NCI-H1417 (cell line): ENCODE results near the gene DCAF5.
"Not testable (repeated sequence)": the region's sequence is repeated elsewhere in the genome, so short reads cannot be mapped to it uniquely, and the experiment has no call there.

Experiments used
- DNase-seq, 3 experiments: peaks; one replicate each; lab custom pipeline; 2025; lab: John Stamatoyannopoulos, UW

DCAF5 gene

DNA sequence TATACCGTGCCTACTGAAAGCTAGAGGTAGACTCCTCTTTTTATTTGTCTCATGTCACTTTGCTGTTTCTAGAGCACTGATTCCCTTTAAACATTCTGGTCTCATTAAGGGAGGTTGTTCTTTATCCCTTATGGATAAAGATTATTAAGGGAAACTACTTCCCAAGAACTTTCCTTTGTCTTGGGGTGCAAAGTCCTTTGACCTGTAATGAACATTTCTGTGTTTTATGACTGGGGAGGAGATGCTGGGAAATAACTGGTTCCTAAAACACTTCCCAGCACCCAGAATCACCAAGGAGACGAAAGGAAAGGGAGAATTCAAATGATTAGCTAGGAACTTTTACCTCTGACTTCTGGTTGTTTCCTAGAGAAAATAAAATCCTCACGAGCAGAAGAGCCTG, 110.6 kb downstream of the DCAF5 start:
- no peak for DNase-seq

DNA sequence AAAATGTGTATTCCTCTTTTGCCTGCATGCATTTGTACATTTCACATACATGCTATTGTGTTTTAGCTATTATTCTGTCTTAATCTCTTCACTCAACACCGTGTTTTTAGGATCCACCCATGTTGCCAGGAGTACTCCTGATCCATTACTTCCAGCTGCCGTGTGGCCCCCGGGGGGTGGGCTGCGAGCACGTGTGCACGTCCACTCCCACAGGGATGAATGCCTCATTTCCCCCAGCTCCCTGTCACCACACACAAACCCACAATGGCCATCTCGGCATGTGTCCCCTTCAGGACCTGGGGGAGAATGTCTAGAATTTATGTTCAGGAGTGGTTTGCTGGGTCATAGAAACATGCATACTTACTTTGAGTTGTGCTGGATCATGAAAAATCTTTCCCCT, 111.1 kb downstream of the DCAF5 start:
- DNase-seq = no peak

DNA sequence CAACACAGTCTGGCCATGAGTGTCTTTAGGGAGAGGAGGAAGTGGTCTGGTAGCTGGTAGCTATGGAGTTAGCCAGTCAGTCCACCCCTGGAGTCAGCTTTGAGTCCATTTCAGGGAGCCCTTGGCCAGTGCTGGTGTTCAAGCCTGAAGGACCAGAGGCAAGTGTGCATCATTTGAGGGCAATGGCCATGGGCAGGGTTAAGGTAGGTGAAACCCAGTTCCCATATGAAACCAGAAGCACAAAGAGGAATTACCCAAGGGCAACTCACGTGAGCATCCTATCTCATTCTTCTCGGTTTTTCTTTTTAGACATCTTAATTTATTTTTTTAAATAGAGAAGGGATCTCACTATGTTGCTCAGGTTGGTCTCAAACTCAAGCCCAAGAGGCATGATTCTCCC, 112.6 kb downstream of the DCAF5 start:
- no peak for DNase-seq

DNA sequence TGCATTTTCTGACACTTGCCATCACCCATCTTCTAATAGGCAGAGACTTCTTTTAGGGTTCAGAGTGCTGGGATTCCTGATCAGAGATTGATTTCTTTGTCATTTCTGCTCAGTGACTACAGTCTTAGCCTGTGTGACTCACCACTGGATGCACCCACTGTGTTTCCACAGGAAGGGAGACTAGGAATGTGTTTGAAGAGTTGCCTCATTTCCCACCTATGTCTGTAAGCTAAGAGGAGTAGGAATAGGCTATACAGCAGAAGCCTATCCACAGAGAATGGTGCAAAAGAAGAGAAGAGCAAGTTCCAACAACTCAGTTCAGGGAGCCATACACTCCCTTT, 113.7 kb downstream of the DCAF5 start:
- DNase-seq = no peak

DNA sequence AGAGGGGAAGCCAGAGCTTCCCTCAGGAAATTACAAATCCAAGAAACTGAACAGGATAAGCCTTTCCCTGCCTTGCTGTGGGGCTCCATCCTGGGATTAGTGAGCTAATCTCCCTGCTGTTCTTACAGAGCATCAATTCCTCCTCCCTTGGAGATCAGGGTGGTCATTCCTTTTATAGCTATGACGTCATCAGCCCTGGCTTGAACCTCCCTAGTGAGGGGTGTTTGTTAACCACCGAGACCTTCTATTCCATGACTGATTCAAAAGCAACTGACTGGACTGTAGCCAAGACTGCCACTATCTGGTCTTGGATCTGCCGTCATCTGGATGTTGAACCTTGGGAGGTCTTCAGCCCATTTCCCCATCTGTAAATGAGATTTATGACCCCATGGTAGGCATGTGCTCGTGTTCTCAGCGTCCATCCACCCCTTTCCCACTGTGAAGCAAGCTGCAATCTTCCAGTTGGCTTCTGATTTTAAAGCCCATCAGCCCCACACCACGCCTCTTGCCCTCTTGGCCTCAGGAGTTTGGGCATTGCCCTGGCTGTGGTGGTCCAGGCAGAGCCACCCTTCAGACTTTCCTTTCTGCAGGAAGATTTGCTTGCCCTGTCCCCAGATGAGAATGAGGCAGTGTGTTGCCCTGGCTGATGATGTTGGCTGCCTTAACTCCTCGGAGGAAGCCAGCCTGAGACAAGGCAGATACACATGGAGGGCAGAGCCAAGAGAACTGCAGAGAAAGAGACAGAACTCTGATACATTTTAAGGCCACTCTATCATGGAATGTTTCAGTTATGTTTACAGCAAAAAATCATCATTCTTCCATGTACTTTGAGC, 114.2 kb downstream of the DCAF5 start:
- no peak for DNase-seq

DNA sequence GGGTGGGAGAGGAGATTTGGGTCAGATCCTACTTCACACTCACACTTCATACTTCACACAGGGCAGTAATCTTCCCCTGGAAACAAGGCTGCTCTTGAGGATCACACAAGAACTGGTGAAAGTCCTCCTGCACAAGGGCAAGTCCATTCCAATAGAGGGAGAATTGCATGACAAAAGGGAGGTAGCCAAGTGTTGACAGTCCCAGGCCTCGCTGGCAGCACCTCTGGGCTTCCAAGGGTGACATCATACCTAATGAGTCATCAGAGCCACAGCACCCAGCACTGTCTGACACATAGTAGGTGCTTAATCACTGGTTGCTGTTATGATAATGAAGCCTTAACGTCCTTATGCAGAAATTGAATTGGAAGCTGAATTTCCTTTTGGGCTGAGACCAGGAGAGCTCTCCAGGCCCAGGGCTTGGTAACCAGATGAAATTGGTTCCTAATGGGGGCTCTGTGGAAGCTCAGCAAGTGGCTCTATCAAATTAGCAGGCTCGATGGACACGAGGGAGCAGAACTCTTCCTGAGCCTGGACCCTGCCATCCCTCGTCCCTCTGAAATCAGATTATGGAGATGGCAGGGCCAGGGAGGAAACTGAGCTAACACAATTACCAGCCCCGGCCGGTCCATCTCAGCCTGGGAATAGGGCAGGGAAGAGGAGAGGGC, 115.0 kb downstream of the DCAF5 start:
- no peak for DNase-seq

DNA sequence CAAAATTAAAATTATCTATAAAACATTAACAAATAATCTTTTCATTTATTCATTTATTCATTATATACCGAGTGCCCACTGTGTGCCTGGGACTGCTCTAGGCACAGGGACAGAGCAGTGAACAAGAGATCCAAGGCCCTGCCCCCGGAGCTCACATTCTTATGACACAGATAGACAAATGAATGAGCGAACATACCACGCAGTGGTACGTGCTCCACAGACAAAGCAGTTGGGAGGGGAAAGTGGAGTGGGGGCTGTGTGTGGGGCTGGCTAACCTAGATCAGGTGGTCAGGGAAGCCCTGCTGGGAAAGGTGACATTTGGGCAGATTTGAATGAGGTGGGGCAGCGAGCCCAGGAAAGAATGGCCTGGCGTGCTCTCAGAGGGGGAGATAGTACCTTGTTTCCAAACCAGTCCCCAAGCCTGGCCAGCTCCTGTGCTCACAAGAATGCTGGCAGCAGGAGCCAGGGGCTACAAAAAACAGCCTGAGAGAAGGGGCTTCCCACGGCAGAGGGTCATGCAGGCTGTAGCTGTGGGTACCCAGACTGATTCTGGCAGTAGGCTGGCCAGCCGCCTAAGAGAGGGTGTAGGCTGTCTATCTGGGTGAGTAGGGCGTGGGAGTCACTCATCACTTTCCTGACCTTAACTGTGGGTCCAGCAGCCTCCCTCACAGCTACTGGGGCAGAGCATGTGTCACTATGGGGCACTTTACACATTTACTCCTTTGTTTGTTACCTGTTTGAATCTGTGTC, 116.0 kb downstream of the DCAF5 start:
- DNase-seq = no peak

DNA sequence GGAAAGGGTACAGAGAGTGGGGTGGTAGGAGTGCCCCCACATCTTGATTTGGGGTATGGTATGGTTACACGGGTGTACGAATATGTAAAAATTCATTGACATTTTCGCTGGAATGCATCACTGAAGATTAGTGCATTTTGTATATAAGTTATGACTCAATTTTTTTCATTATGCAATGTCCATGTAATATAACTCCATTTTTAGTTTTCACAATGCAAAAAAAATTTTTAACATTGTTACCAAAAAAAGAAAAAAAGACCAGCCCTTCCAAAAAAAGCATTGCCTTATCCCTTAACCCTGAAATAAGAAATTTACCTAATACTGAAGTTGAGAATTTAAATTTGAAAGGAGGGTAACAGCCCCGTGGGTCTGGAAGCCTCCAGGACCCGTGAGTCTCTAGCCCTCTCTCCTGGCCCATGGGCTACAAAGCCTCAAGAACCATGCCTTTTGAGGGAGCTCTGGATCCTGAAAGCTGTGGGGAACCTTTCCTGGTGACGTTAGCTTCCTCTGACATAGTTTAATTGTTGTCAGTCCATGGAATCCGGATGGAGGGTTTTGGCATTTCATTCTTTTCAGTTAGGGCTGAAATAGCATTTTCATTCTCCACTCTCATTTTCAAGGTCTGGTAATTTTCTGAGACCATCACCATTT, 118.2 kb downstream of the DCAF5 start:
- DNase-seq = no peak

DNA sequence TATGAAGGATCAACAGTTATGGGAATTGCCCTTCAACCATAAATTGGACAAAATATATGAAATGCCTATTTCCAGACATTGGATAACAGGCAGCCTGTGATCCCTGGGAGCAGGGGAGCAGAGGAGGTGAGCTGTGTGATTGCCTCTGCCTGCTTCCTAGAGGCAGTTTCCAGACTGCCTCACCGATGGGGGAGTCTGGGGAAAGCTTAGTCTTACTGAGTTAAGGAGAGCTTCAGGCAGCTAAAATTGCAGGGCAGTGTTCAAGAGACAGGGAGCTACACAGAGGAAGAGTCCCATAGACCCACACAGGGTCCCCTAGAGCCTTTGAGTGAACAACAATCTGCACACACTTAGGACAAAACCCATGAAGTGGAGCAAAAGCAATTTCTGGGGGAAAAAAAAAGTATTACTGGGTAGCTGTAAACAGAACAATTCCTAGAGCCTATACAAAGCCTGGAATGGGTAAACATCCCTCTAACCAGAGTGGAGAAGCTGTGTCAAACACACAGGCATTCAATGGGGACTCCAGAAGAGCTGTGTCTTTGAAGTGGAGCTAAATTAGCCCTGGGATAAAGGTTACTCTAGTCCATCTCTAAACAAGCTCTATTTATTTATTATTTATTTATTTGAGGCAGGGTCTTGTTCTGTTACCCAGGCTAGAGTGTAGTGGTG, 125.5 kb downstream of the DCAF5 start:
- DNase-seq = no peak

DNA sequence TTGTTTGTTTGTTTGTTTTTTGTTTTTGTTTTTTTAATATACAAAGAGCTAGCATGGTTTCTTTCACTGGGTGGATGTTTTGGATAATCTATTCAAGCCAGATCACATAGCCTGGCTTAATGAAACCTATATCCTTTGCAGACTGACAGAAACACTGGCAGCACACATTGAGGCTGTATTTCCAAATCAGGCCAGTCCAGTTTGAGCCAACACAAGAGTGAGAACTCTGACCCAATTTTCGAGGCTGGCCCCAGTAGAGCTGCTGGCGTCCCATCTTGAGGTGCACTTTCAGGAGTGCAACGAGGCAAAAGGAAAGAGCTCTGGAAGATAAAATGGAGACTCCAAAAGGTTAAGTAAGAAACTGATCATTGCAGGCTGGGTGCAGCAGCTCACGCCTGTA, 129.9 kb downstream of the DCAF5 start:
- no peak for DNase-seq

DNA sequence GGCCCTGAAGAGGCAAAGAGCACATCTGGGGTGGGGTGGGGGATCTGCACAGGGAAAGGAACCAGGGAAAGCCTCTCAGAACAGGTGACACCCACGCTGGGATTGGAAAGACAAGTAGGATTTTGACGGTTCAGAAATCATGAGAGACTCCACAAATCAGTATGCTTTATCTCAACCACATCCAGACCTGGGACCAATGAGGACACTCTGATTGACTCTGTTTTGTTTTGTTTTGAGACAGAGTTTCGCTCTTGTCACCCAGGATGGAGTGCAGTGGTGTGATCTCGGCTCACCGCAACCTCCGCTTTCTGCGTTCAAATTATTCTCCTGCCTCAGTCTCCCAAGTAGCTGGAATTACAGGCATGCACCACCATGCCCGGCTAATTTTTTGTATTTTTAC, 130.8 kb downstream of the DCAF5 start:
- DNase-seq = not testable (repeated sequence)

DNA sequence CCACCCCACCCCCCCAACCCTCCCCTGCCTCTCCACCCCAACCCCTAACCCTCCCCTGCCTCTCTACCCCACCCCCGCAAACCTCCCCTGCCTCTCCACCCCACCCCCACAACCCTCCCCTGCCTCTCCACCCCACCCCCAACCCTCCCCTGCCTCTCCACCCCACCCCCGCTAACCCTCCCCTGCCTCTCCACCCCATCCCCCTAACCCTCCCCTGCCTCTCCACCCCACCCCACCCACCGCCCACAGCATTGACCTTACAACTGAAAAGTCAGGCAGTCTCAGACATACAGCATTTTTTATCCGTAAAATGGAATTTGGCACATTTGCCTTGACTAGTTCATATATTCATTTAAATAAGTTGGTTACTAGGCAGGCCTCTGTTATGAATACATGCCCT, 135.2 kb downstream of the DCAF5 start:
- DNase-seq = no peak

DNA sequence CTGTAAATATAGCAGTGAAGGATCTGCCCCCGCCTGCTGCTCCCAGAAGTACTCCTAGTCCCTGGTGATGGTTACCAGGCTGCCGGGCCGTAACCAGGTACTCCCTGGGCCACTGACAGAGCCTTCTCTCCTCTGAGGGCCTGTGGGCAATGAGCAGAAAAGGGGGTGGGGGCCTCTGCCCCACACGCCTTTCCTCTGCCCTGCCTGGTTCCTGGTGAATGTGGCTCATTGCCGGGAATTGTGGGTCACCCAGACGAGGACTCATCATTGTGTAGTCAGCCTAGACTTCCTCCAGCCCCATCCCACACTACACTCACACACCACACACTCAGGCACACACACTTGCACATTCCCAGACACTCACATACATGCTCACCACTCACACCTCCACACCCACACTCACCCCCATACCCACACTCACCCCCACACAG, 138.1 kb downstream of the DCAF5 start:
- no peak for DNase-seq

DNA sequence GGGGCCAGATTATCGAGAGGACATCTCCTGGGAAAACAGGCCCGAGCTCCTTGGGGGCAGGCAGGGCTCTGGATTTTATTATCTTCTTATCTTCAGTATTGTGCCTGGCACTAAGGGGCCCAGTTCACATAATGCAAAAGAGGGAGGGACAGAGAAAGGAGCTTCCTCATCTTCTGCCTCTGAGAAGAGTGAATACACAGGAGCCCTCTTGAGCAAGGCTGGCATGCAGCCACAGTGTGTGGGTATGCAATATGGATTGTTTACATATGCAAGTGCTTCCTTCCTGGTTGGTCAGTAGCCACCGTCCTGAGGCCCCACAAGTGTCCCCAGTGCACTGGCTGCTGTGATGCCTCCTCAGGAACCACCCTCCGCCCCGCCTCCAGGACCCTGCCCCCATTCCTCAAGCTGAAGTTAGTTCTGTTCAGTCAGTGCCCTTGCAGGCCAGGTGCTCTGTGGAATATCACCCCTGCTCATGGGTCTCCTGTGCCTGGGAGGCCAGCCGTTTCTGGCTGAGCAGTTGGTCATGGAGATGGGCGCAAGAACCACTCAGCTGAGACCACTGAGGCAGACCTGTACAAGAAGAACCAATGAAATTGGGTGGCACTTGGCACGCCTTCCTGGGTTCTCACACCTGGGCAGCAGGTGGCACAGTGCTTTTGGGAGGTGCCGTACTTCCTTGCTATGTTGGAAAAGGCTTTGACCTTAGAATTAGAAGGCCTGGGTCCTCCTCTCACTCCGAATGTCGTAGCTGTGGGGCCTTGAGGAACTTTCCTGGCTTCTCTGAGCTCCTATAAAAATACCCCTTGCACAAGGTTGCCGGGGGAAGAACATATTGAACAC, 138.8 kb downstream of the DCAF5 start:
- peak in 2 of 3 experiments; percentile 16 to 21 for DNase-seq

DNA sequence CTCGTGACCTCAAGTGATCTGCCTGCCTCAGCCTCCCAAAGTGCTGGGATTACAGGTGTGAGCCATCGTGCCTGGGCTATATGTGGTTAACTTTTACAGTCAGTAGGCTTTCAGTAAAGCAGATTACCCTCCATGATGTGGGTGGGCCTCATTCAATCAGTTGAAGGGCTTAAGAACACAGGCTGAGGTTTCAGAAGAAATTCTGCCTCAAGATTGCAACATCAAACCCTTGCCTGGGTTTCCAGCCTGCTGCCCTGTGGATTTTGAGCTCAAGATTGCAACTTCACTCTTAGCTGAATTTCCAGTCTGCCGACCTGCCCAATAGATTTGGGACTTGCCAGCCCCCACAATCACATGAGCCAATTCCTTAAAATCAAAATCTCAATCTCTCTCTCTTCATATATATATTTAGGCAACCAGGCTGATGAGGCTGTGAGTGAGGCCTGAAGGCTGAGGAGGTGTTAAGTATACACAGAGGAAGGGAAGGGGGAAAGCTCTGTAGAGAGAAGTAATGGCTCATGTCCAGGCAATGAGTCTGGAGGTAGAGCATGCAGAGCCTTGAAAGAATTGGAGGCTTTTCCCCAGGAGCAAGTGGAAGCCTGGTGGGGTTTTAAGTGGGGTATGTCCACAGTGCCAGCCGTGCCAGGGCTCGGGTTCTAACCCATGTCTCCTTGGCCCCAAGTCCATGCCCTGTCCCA, 140.5 kb downstream of the DCAF5 start:
- DNase-seq = no peak

DNA sequence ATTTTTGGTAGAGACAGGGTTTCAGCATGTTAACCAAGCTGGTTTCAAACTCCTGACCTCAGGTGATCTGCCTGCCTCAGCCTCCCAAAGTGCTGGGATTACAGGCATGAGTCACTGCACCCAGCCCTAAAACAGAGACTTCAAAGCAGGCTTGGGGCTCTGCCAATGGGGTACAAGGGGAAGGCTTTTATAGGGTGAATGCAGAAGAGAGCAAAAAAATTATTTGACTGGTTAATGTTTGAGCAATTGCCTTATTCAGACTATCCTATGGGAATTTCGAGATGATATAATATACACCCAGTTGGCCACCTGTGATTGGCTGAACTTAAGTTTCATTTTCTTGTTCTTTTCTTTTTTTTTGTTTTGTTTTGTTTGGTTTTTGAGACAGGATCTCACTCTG, 142.3 kb downstream of the DCAF5 start:
- no peak for DNase-seq

DNA sequence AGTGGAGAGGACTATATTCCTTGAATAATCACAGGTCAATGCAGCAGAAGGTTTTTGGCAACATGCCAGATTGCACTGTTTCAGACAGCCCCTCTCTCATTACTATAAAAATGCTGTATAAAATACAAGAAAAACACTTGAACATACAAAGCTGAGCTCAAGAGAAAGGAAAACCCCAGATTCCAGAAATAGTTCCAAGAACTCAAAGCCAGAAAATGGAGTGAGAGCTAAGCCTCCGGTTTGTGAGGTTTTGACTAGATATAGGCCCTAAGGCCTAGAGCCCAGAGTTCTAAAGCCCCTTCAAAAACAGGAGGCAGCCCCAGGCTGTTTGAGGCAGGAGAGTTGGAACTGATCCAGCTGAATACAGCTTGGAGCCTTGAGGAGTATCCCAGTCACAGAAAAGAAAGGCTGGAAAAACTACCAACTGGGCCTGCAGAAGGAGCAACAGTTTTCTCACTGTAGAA, 144.5 kb downstream of the DCAF5 start:
- peak in 2 of 3 experiments; percentile 23 to 73 for DNase-seq

DNA sequence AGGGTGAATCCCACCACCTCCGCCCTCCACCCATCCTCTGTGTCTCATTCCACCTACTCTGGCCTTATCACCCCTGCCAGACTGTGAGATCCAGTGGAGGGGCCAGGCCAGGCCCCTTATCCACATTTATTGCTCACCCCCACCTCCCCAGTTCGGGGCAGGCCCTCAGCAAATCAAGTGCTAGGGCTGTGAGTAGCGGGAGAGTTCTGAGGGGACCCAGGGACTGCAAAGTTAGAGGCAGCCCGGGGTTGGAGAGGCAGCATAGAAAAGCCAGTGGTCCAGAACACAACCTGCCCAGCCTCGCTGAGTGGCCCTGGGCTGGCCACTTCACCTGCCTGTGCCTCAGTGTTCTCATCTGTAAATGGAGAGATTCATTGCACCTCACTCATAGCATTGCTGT, 146.6 kb downstream of the DCAF5 start:
- DNase-seq = no peak

DNA sequence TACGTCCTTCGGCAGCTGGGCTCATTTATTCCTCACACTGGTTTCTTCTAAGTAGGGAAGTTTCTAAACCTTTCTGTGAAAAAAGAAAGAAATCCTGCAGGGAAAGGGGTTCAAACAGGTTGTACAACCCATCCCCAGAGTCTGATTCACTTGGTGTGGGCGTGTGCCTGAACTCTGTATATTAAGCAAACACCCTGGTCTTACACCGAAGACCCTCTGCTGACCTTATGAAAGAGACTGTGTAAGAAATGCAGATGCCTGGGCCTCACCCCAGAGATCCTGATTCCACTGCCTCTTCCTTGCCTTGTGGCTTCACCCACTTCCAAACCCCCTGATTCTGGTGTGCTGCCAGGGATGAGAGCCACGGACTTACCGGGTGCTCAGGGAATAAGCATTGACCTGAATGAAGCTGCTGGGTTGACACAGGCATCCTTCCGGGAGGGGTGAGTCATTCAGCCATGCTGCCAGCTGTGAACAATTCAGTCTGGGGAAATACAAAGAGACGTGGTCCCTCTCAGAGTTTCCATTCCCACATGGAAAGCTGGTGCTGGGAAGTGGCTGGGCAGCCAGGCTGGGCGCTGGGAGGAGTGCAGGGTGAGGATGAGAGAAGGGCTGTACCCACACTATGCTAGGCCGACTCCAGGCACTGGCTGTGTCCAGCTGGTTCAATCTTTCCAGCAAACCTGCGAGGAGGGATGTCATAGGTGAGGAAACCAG, 147.3 kb downstream of the DCAF5 start:
- DNase-seq = peak in 1 of 3 experiments; percentile 7
